Spleen (tissue), 13 donors: Measurements from ENCODE around the gene DENND10. TPM values are rescaled to one million over a fixed set of nuclear protein-coding genes. Genes with fewer than 3 reads are reported as not detected.

ENCODE experiments used
- DNase-seq: peaks from one replicate; pipeline ENCODE4 v3.0.0-alpha.2; 2020
- H3K27ac ChIP-seq, 8 donors: fragments of 200-600 bp; sonication (generic) in 7 of 8; 1 replicate in 4 of 8; 2 replicates in 4 of 8; pipeline versions ENCODE4 v1.5.0 to v1.8.0; 2016 to 2021; ENCODE audit warnings: inconsistent platforms in 4 of 8, mild to moderate bottlenecking in 4 of 8, moderate library complexity in 1 of 8
- H3K27me3 ChIP-seq, 7 donors: fragments of 200-600 bp; sonication (generic) in 6 of 7; replicated peaks in 1 of 7; 1 replicate in 4 of 7; 2 replicates in 3 of 7; pipeline versions ENCODE4 v1.5.0 to v1.8.0; 2016 to 2021; ENCODE audit warnings: inconsistent platforms in 3 of 7, mild to moderate bottlenecking in 1 of 7
- H3K36me3 ChIP-seq, 6 donors: fragments of 200-600 bp; sonication (generic) in 5 of 6; 1 replicate in 4 of 6; 2 replicates in 2 of 6; pipeline versions ENCODE4 v1.5.0 to v1.8.0; 2016 to 2021; ENCODE audit warnings: inconsistent platforms in 2 of 6
- H3K4me1 ChIP-seq, 6 donors: fragments of 200-600 bp; sonication (generic) in 5 of 6; 1 replicate in 3 of 6; 2 replicates in 3 of 6; pipeline versions ENCODE4 v1.5.0 to v1.8.0; 2016 to 2021; ENCODE audit warnings: inconsistent platforms in 3 of 6
- H3K4me3 ChIP-seq, 8 donors: fragments of 200-600 bp; sonication (generic) in 7 of 8; 1 replicate in 4 of 8; 2 replicates in 4 of 8; pipeline versions ENCODE4 v1.5.0 to v1.8.0; 2016 to 2021; ENCODE audit warnings: inconsistent platforms in 4 of 8, mild to moderate bottlenecking in 4 of 8, moderate library complexity in 2 of 8
- H3K9me3 ChIP-seq, 8 donors: fragments of 200-600 bp; sonication (generic) in 7 of 8; 1 replicate in 4 of 8; 2 replicates in 4 of 8; pipeline versions ENCODE4 v1.5.0 to v1.8.0; 2016 to 2021; ENCODE audit warnings: inconsistent platforms in 4 of 8
- POLR2A ChIP-seq, 3 donors: fragments of 450-650 bp; IDR thresholded peaks; one replicate each; pipeline ENCODE4 v1.5.1; 2017; ENCODE audit warnings: antibody characterized with exemption in 3 of 3, mild to moderate bottlenecking in 1 of 3
- POLR2AphosphoS5 ChIP-seq, 3 donors: sonication (generic); formaldehyde crosslinking; IDR thresholded peaks; one replicate each; pipeline ENCODE4 v1.5.1; 2017; ENCODE audit warnings: antibody characterized with exemption in 3 of 3
- WGBS, 5 donors: extraction: QIAGEN DNeasy Blood & Tissue Kit in 3 of 5; methylation state at CpG; one replicate each; pipeline versions ENCODE4 v1.1.5 to v1.1.7; 2013 to 2018; 5-methylcytosine and 5-hydroxymethylcytosine counted together
- intact Hi-C: fragments of 100-400 bp; cut with DNase I; formaldehyde crosslinking; loops from one replicate; pipeline ENCODE4 v1.15.0; 2023; ENCODE audit warnings: low total_unique reads
- long read RNA-seq, 2 donors: transcript quantifications; one replicate each; lab custom pipeline, GENCODE V29; 2026
- polyA plus RNA-seq, 3 donors: library from polyadenylated mRNA; stranded (reverse); fragments of 200-250 nt; gene quantifications; one replicate each; pipeline ENCODE4 v1.2.1, GENCODE V29; 2013
- total RNA-seq, 7 donors: library from RNA; depleted of rRNA in 3 of 7; stranded (reverse); fragments of >200 nt in 3 of 7; fragmentation: NEBNext Ultra II Directional in 4 of 7; extraction: Animal tissue kit (Norgen Biotek cat#: 25700) in 4 of 7; gene quantifications; one replicate each; pipeline versions ENCODE4 v1.1.0 to v1.2.1, GENCODE V29; 2016 to 2021
- TF ChIP-seq, protein P1 (sequence below), 11 experiments: fragments of 200-600 bp in 7 of 11; fragments of 450-650 bp in 4 of 11; sonication (generic) in 4 of 11; IDR thresholded peaks in 8 of 11; conservative IDR thresholded peaks in 3 of 11; 1 replicate in 7 of 11; 2 replicates in 4 of 11; pipeline versions ENCODE4 v1.4.0 to v1.8.0; 2016 to 2021; ENCODE audit warnings: antibody characterized with exemption in 11 of 11, inconsistent platforms in 4 of 11, mild to moderate bottlenecking in 1 of 11
- donor health status: healthy with polysubstance abuse.
- donor health status: DM: no; HTN: no; CAD: no; lungs with moderate emphysema.
- donor health status: DM: no; HTN: no; CAD: no.
- donor health status: Bipolar disorder and iron deficiency.
- donor health status: healthy.
- donor health status: DM: no; HTN: no; CAD: no.
- donor health status: DM: yes; HTN: yes; CAD: no.

Gene DENND10, protein sequence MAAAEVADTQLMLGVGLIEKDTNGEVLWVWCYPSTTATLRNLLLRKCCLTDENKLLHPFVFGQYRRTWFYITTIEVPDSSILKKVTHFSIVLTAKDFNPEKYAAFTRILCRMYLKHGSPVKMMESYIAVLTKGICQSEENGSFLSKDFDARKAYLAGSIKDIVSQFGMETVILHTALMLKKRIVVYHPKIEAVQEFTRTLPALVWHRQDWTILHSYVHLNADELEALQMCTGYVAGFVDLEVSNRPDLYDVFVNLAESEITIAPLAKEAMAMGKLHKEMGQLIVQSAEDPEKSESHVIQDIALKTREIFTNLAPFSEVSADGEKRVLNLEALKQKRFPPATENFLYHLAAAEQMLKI
- total RNA-seq (10 to 100 TPM; 28.5 to 57.0 (median 37.4) TPM), polyA plus RNA-seq (10 to 100 TPM; 11.3 to 18.4 (median 12.1) TPM)
- long read RNA-seq, donor 1, partial matches to known transcripts: 0 of 6 reads
- long read RNA-seq, donor 1, other reads (novel, unspliced or antisense): 0 of 6 reads
- long read RNA-seq, donor 2, transcript FAM45A-201 (9 exons, 1,648 nt): major isoform, 6 of 17 reads
- long read RNA-seq, donor 2, partial matches to known transcripts: 8 of 17 reads
- long read RNA-seq, donor 2, other reads (novel, unspliced or antisense): 0 of 17 reads

DNA sequence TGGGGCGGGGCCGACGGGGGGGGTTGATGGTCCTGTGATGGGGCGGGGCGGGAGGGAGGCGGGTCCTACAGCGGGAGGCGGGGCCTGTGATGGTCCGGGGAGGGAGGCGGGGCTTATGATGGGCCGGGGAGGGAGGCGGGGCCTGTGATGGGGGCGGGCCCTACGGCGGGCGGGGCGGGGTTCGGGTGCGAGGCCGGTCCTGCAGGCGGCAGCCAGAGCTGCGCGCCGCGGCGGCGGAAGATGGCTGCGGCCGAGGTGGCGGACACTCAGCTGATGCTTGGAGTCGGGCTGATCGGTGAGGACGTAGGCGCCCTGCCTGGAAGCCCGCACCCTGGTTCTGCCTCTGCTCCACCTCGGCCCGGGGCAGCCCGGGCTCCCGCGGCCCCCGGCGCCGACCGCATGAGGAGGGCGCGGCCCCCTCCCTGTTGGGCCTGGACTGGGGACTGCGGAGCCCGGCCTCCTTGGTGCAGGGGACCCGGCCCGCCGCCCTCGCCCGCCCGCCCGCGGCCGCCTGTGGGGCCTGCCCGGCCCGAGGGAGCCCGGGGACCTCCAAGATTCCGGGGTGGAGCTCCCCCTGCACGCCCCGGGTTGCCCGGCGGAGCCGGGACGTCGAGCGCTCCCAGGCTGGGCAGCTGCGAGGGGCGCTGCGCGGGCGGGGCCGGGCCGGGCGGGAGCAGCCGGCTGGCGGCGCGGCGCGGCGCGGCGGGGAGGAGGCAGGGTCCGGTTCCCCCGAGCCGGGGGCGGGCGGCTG, at the start of gene DENND10:
Gene DENND10, plus strand, starts transcription at position 211 of the 751 bp plus-strand sequence. Its CDS starts 30 bp downstream, at position 241.
- TF ChIP-seq, protein P1, sequence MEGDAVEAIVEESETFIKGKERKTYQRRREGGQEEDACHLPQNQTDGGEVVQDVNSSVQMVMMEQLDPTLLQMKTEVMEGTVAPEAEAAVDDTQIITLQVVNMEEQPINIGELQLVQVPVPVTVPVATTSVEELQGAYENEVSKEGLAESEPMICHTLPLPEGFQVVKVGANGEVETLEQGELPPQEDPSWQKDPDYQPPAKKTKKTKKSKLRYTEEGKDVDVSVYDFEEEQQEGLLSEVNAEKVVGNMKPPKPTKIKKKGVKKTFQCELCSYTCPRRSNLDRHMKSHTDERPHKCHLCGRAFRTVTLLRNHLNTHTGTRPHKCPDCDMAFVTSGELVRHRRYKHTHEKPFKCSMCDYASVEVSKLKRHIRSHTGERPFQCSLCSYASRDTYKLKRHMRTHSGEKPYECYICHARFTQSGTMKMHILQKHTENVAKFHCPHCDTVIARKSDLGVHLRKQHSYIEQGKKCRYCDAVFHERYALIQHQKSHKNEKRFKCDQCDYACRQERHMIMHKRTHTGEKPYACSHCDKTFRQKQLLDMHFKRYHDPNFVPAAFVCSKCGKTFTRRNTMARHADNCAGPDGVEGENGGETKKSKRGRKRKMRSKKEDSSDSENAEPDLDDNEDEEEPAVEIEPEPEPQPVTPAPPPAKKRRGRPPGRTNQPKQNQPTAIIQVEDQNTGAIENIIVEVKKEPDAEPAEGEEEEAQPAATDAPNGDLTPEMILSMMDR (IDR thresholded peaks at IDR 0.05 in 8 of 11, conservative IDR thresholded peaks at IDR 0.05 in 3 of 11): peak in 5 of 11 experiments; percentile 9 to 56 (median 21)
- TF ChIP-seq POLR2AphosphoS5 (IDR thresholded peaks at IDR 0.05): peak; percentile 92 to 93 (median 92)
- TF ChIP-seq POLR2A (IDR thresholded peaks at IDR 0.05): peak in 1 of 3 donors; percentile 63
- peaks cover 5 to 59% (median 19%) of the 10 kb centered on the region in 6 donors for H3K4me1 ChIP-seq
- no peaks in the 10 kb centered on the region for H3K27me3 ChIP-seq
- peak within 1 kb of the TSS; percentile 67 to 98 (median 87) for H3K4me3 ChIP-seq
- DNase-seq: peak; percentile 96
- H3K27ac ChIP-seq: peak within 1 kb of the TSS in 7 of 8 donors; percentile 79 to 92 (median 86)
- WGBS, 5 donors: 1 to 3% (median 1%) methylated on average over 9 to 90 of the region's 91 CpGs
- intact Hi-C loops: no loop called here
- no peaks in the 10 kb centered on the region for H3K9me3 ChIP-seq
- peaks cover 0 to 15% (median 10%) of the 10 kb centered on the region in 6 donors for H3K36me3 ChIP-seq

DNA sequence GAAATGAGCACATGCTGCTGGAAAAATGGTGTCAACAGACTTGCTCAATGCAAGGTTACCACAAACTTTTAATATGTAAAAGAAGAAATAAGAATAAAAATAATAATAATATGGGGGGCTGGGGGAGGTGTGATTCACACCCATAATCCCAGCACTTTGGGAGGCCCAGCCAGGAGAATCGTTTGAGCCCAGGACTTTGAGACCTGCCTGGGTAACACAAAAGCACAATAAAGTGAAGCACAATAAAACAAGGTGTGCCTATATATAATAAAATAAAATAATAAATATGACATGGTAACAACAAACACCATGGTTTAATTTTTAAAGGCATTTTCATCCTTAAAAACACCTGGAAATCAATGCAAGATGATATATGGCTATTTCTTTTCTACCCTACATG, 48.4 kb upstream of the DENND10 start:
- Histone ChIP-seq H3K36me3 (peaks cover 9 to 100% (median 98%) of the 10 kb centered on the region in 6 donors), H3K27me3 (no peaks in the 10 kb centered on the region), H3K9me3 (no peaks in the 10 kb centered on the region), H3K27ac (no peak overlapping the region), H3K4me3 (no peak overlapping the region), H3K4me1 (peaks cover 0 to under 1% (median 0%) of the 10 kb centered on the region in 6 donors)
- TF ChIP-seq POLR2AphosphoS5 (IDR thresholded peaks at IDR 0.05): no peak
- TF ChIP-seq POLR2A (IDR thresholded peaks at IDR 0.05): no peak
- TF ChIP-seq, protein P1 (IDR thresholded peaks at IDR 0.05 in 8 of 11, conservative IDR thresholded peaks at IDR 0.05 in 3 of 11): no peak
- DNase-seq: no peak
- 72 to 100% (median 90%) methylated on average over 1 of the region's 1 CpG for WGBS, 5 donors
- intact Hi-C loops: no loop called here

DNA sequence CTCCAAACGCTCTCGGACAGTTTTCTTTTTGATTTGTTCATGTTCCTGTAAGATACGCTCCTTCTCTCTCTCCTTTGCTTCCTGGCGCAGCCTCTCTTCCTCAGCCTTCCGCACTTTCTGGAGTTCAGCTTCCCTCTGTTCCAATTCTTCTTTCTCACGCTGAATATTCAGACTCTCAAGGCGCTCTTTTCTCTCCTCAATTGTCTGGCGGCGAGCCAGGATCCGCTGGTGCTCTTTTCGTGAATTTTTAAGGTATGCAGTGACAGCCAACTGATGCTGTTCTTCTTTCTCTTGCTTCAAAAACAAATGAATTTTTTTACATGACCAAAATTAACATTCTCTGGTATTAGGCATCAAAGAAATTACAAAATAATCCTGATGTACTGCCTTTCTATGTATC, 45.9 kb upstream of the DENND10 start:
- peaks cover 5 to 100% (median 94%) of the 10 kb centered on the region in 6 donors for H3K36me3 ChIP-seq
- peaks cover 0 to 19% (median 7%) of the 10 kb centered on the region in 6 donors for H3K4me1 ChIP-seq
- H3K4me3 ChIP-seq: no peak overlapping the region
- no peak overlapping the region for H3K27ac ChIP-seq
- TF ChIP-seq POLR2AphosphoS5 (IDR thresholded peaks at IDR 0.05) (no peak), POLR2A (IDR thresholded peaks at IDR 0.05) (no peak)
- TF ChIP-seq, protein P1 (IDR thresholded peaks at IDR 0.05 in 8 of 11, conservative IDR thresholded peaks at IDR 0.05 in 3 of 11): no peak
- H3K27me3 ChIP-seq: no peaks in the 10 kb centered on the region
- DNase-seq: no peak
- intact Hi-C loops: no loop called here
- 92 to 95% (median 94%) methylated on average over 11 of the region's 11 CpGs for WGBS, 5 donors
- no peaks in the 10 kb centered on the region for H3K9me3 ChIP-seq
